ENCODE data around the gene MAD1L1. TPM values are rescaled to one million over a fixed set of nuclear protein-coding genes. Genes with fewer than 3 reads are reported as not detected.

The MAD1L1 gene
- total and polyA plus RNA-seq, 4 donors, result 12.8 to 20.7 (median 16.5) TPM

GRCh38 chr7:2095436-2095835 is 137.3 kb downstream of the MAD1L1 start:
- DNase-seq (ENCODE audit: low spot score), result no peak
- TF ChIP-seq RAD21 (IDR thresholded peaks at IDR 0.05), result no peak
- no peak for TF ChIP-seq SP1 (IDR thresholded peaks at IDR 0.05)
- no peak for TF ChIP-seq ZBTB33 (IDR thresholded peaks at IDR 0.05)
- no peak for TF ChIP-seq REST (IDR thresholded peaks at IDR 0.05)
- no peak for TF ChIP-seq FOXA2 (IDR thresholded peaks at IDR 0.05)
- TF ChIP-seq ATF3 (IDR thresholded peaks at IDR 0.05), result no peak
- no peak for TF ChIP-seq NR2F2 (IDR thresholded peaks at IDR 0.05)
- no peak for TF ChIP-seq HNF4G (IDR thresholded peaks at IDR 0.05)
- no peak for TF ChIP-seq TAF1 (conservative IDR thresholded peaks at IDR 0.05)
- no peak for TF ChIP-seq CTCF (IDR thresholded peaks at IDR 0.05; ENCODE audit: low read depth, low read length, missing input control)
- TF ChIP-seq HNF4A (conservative IDR thresholded peaks at IDR 0.05), result no peak
- no peak for TF ChIP-seq MAX (IDR thresholded peaks at IDR 0.05)
- no peak for TF ChIP-seq YY1 (IDR thresholded peaks at IDR 0.05)
- TF ChIP-seq GABPA (IDR thresholded peaks at IDR 0.05 in 1 of 2, conservative IDR thresholded peaks at IDR 0.05 in 1 of 2), result no peak
- TF ChIP-seq JUND (IDR thresholded peaks at IDR 0.05), result no peak
- TF ChIP-seq EGR1 (IDR thresholded peaks at IDR 0.05; ENCODE audit: low read depth in 2 of 2), result no peak
- no peak for TF ChIP-seq RXRA (IDR thresholded peaks at IDR 0.05)
- no peak for TF ChIP-seq FOXA1 (IDR thresholded peaks at IDR 0.05)
- no peaks in the 10 kb centered on the region for H3K9me3 ChIP-seq (ENCODE audit: control insufficient read depth in 4 of 4, low read length in 3 of 4)
- H3K4me3 ChIP-seq (ENCODE audit: low read depth in 1 of 3, low read length in 3 of 3), result no peak overlapping the region
- WGBS, result 95% methylated on average over 20 of the region's 20 CpGs
- H3K4me1 ChIP-seq (ENCODE audit: control insufficient read depth in 4 of 4, insufficient read depth in 4 of 4, low read length in 3 of 4), result no peaks in the 10 kb centered on the region
- no peak overlapping the region for H3K9ac ChIP-seq (ENCODE audit: low read depth in 1 of 2, low read length in 2 of 2)
- H3K27me3 ChIP-seq (ENCODE audit: control insufficient read depth in 4 of 4, insufficient read depth in 4 of 4, low read length in 3 of 4), result no peaks in the 10 kb centered on the region
- H3K36me3 ChIP-seq (ENCODE audit: control insufficient read depth in 4 of 4, insufficient read depth in 3 of 4, low read depth in 1 of 4, low read length in 3 of 4), result no peaks in the 10 kb centered on the region
- H3K27ac ChIP-seq (ENCODE audit: low read depth in 1 of 2, low read length in 2 of 2), result no peak overlapping the region
